Measurements from ENCODE around the gene CENATAC.

GRCh38 chr11:118975771-118976709 lies 21.9 kb upstream of the CENATAC start:
- TF ChIP-seq POLR2AphosphoS5 (IDR thresholded peaks at IDR 0.05; ENCODE audit: low read depth, low read length) (no peak), SIN3A (IDR thresholded peaks at IDR 0.05; ENCODE audit: borderline replicate concordance, insufficient read depth, low read length) (no peak), FOXP2 (optimal IDR thresholded peaks at IDR 0.05; ENCODE audit: borderline replicate concordance, extremely low read depth, extremely low read length, insufficient read depth) (no peak)
- TF ChIP-seq, protein P1, sequence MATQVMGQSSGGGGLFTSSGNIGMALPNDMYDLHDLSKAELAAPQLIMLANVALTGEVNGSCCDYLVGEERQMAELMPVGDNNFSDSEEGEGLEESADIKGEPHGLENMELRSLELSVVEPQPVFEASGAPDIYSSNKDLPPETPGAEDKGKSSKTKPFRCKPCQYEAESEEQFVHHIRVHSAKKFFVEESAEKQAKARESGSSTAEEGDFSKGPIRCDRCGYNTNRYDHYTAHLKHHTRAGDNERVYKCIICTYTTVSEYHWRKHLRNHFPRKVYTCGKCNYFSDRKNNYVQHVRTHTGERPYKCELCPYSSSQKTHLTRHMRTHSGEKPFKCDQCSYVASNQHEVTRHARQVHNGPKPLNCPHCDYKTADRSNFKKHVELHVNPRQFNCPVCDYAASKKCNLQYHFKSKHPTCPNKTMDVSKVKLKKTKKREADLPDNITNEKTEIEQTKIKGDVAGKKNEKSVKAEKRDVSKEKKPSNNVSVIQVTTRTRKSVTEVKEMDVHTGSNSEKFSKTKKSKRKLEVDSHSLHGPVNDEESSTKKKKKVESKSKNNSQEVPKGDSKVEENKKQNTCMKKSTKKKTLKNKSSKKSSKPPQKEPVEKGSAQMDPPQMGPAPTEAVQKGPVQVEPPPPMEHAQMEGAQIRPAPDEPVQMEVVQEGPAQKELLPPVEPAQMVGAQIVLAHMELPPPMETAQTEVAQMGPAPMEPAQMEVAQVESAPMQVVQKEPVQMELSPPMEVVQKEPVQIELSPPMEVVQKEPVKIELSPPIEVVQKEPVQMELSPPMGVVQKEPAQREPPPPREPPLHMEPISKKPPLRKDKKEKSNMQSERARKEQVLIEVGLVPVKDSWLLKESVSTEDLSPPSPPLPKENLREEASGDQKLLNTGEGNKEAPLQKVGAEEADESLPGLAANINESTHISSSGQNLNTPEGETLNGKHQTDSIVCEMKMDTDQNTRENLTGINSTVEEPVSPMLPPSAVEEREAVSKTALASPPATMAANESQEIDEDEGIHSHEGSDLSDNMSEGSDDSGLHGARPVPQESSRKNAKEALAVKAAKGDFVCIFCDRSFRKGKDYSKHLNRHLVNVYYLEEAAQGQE (IDR thresholded peaks at IDR 0.05; ENCODE audit: insufficient read depth in 1 of 2, low read depth in 2 of 2, low read length in 2 of 2) = no peak

Measured in PFSK-1 (cell line).